Measurements from ENCODE around the gene GCN1. TPM values are rescaled to one million over a fixed set of nuclear protein-coding genes. Genes with fewer than 3 reads are reported as not detected.

The GCN1 gene
- total and polyA plus RNA-seq, 2 of the 8 experiments (the other 6 are each of a cell fraction or from before 2014, with no cell fraction given) = 61.4 to 133 TPM

DNA sequence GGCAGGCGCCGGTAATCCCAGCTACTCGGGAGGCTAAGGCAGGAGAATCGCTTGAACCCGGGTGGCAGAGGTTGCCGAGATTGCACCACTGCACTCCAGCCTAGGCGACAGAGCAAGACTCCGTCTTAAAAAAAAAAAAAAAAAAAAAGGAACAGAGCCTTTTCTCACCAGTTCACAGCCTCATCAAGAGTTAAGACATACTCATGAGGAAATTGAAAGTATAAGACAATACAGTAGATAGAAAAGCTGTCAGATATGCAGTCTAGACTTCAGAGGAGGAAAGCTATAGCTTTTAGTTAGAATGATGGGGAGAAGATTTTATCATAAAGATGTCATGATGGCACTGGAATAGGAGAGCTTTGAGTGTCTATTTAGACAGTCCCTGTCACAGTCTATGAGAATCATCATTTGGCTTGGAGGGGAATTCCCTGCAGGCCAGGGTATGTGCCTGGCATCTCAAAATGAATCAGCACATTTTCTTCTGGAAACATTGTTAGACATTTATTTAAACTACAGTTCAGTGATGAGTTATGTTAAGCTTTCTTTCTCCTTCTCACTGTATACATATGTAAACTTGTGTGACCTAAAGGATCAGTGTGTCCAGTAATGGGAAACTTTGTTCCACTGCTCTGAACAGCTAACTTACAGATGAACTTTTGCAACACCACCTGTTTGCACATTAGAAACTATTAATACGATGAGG is 75.1 kb downstream of the GCN1 start:
- Histone ChIP-seq H4K5ac (ENCODE audit: insufficient read length, low read depth, low read length) (no peak overlapping the region), H3K9me3 (ENCODE audit: insufficient read depth in 2 of 2, low read depth in 1 of 2, low read length in 1 of 2) (no peaks in the 10 kb centered on the region), H3K4me1 (replicated peaks in 1 of 4; ENCODE audit: control insufficient read depth in 3 of 4, insufficient read depth in 4 of 4, low read length in 3 of 4) (peaks cover 5 to 14% (median 9%) of the 10 kb centered on the region in 4 experiments; a peak in 6 of 7 replicates), H3K4ac (replicated peaks; ENCODE audit: insufficient read length, low read depth, low read length) (no peak overlapping the region), H3K4me2 (ENCODE audit: insufficient read depth in 1 of 2, low read depth in 2 of 2, low read length in 2 of 2) (no peak overlapping the region; a peak in 1 of 4 replicates), H3K79me1 (ENCODE audit: low read depth, low read length) (peaks cover 17% of the 10 kb centered on the region), H4K20me1 (replicated peaks in 1 of 2; ENCODE audit: control insufficient read depth in 1 of 2, insufficient read depth in 2 of 2, low read length in 2 of 2) (peaks cover 2 to 3% of the 10 kb centered on the region in 2 experiments), H2AK5ac (ENCODE audit: low read depth, low read length) (no peak overlapping the region), H4K91ac (replicated peaks; ENCODE audit: insufficient read length, low read length) (no peak overlapping the region), H3K23me2 (ENCODE audit: low read depth, low read length) (peaks cover 9% of the 10 kb centered on the region), H2BK20ac (ENCODE audit: low read length) (no peak overlapping the region), H2BK120ac (replicated peaks; ENCODE audit: low read depth, low read length) (no peak overlapping the region), H3K4me3 (ENCODE audit: extremely low read depth in 1 of 4, insufficient read depth in 2 of 4, low read depth in 3 of 4, low read length in 4 of 4) (no peak overlapping the region), H2AFZ (ENCODE audit: low read length) (no peak overlapping the region), H3K27ac (ENCODE audit: low read depth, low read length) (no peak overlapping the region), H3K79me2 (ENCODE audit: control insufficient read depth in 1 of 2, insufficient read depth in 2 of 2, low read length in 2 of 2) (peaks cover 0 to 27% of the 10 kb centered on the region in 2 experiments; a peak in 3 of 4 replicates), H2BK12ac (ENCODE audit: low read depth, low read length) (no peak overlapping the region), H3K14ac (ENCODE audit: insufficient read length) (no peak overlapping the region), H4K8ac (ENCODE audit: extremely low read depth, insufficient read depth, low read length) (no peak overlapping the region), H2BK15ac (ENCODE audit: low read length) (no peak overlapping the region), H3K36me3 (ENCODE audit: control insufficient read depth in 2 of 4, insufficient read depth in 4 of 4, low read length in 3 of 4) (peaks cover 0 to 2% (median 0%) of the 10 kb centered on the region in 4 experiments; a peak in 1 of 8 replicates), H3K27me3 (replicated peaks in 1 of 4; ENCODE audit: control insufficient read depth in 3 of 4, extremely low read depth in 1 of 4, insufficient read depth in 3 of 4, low read length in 3 of 4) (no peaks in the 10 kb centered on the region), H3K18ac (ENCODE audit: extremely low read depth, low read length) (no peak overlapping the region), H3K9ac (replicated peaks in 1 of 4; ENCODE audit: extremely low read depth in 1 of 4, low read depth in 3 of 4, low read length in 3 of 4) (no peak overlapping the region), H2BK5ac (ENCODE audit: low read depth, low read length) (no peak overlapping the region), H3K23ac (ENCODE audit: insufficient read length) (no peak overlapping the region), H3K56ac (replicated peaks; ENCODE audit: insufficient read length, low read depth, low read length) (no peak overlapping the region)
- POLR2A ChIA-PET (ENCODE audit: partially characterized antibody) = interaction anchor here (1.3 to 16.6 kb wide), 7 partner anchors 9 to 173 kb away, joined by 3 to 266 read pairs (median 13); partner anchors contain the start of genes GCN1, RNU4-1, RNU4-2 and RPLP0
- CTCF ChIA-PET (ENCODE audit: partially characterized antibody) = interaction anchor here (0.6 to 3.6 kb wide), 5 partner anchors 17 to 488 kb away, joined by 3 to 12 read pairs (median 4); no protein-coding TSS in a partner anchor
- no peak for DNase-seq (ENCODE audit: low read depth in 1 of 2, low spot score in 2 of 2)
- no peak for FAIRE-seq
- 97% methylated on average over 7 of the region's 9 CpGs; no CpG with 5 or more reads in 1 of the 2 experiments for WGBS, 2 experiments (ENCODE audit: extremely low coverage in 1 of 2, insufficient coverage in 1 of 2, insufficient read length in 1 of 2, insufficient replicate concordance in 2 of 2, low coverage in 1 of 2, low lambda C conversion rate in 2 of 2, missing lambda C conversion rate in 1 of 2)
- TF ChIP-seq TBP (IDR thresholded peaks at IDR 0.05; ENCODE audit: low read depth, low read length) = no peak
- TF ChIP-seq, protein P1, sequence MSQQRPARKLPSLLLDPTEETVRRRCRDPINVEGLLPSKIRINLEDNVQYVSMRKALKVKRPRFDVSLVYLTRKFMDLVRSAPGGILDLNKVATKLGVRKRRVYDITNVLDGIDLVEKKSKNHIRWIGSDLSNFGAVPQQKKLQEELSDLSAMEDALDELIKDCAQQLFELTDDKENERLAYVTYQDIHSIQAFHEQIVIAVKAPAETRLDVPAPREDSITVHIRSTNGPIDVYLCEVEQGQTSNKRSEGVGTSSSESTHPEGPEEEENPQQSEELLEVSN (IDR thresholded peaks at IDR 0.05) = no peak
- TF ChIP-seq BCL11A (IDR thresholded peaks at IDR 0.05; ENCODE audit: low read depth in 2 of 2, low read length in 2 of 2) = no peak
- TF ChIP-seq HDAC2 (IDR thresholded peaks at IDR 0.05; ENCODE audit: borderline replicate concordance in 1 of 2, low read depth in 2 of 2, low read length in 2 of 2) = no peak
- no peak for TF ChIP-seq RNF2 (IDR thresholded peaks at IDR 0.05; ENCODE audit: borderline replicate concordance, low read depth, low read length, missing control alignments, poor library complexity, severe bottlenecking)
- TF ChIP-seq PHF8 (conservative IDR thresholded peaks at IDR 0.05; ENCODE audit: low read depth, low read length) = no peak
- TF ChIP-seq SRF (IDR thresholded peaks at IDR 0.05; ENCODE audit: low read depth, low read length) = no peak
- TF ChIP-seq CREB1 (IDR thresholded peaks at IDR 0.05) = no peak

All from H1 (cell line).